HL-60 (cell line): ENCODE data around the gene PTPRN2.

Experiments
- DNase-seq, 2 experiments: peaks; one replicate each; pipeline ENCODE4 v3.0.0-alpha.2; 2010 to 2020; ENCODE audit warnings: low read depth in 1 of 2, low spot score in 1 of 2
- H3K27ac ChIP-seq: fragments of 250-450 bp; sonication (Bioruptor Pico); replicated peaks from 2 replicates; pipeline ENCODE4 v1.5.1; 2020; ENCODE audit warnings: mild to moderate bottlenecking, moderate library complexity
- H3K27me3 ChIP-seq: fragments of 250-450 bp; sonication (Bioruptor Pico); 2 replicates; pipeline ENCODE4 v1.5.1; 2021; ENCODE audit warnings: mild to moderate bottlenecking, moderate library complexity; ENCODE audit not compliant: insufficient read depth, poor library complexity, severe bottlenecking
- H3K4me3 ChIP-seq: replicated peaks from 2 replicates; pipeline ENCODE4 v1.5.1; 2011; ENCODE audit warnings: mild to moderate bottlenecking, control low read depth, low read length; ENCODE audit not compliant: insufficient read depth
- CTCF ChIP-seq: IDR thresholded peaks from one replicate; pipeline ENCODE4 v1.5.1; 2011; ENCODE audit warnings: low read length, control low read depth, inconsistent platforms; ENCODE audit not compliant: insufficient read depth
- GABPA ChIP-seq: IDR thresholded peaks from 2 replicates; pipeline ENCODE4 v1.6.1; 2012; ENCODE audit warnings: low read depth
- POLR2AphosphoS5 ChIP-seq: IDR thresholded peaks from 2 replicates; pipeline ENCODE4 v1.6.1; 2012; ENCODE audit warnings: low read depth
- REST ChIP-seq: IDR thresholded peaks from 2 replicates; pipeline ENCODE4 v1.6.1; 2012; ENCODE audit warnings: low read depth; ENCODE audit not compliant: insufficient replicate concordance
- SPI1 ChIP-seq: IDR thresholded peaks from 2 replicates; pipeline ENCODE4 v1.6.1; 2012; ENCODE audit warnings: low read depth, mild to moderate bottlenecking, borderline replicate concordance

PTPRN2 gene

GRCh38 chr7:157509226-157509625 lies 1078.4 kb downstream of the PTPRN2 start:
- H3K27ac ChIP-seq = no peak overlapping the region
- DNase-seq = no peak
- no peak for TF ChIP-seq CTCF
- TF ChIP-seq GABPA = no peak
- TF ChIP-seq POLR2AphosphoS5 = no peak
- TF ChIP-seq SPI1 = no peak
- TF ChIP-seq REST = no peak
- peaks cover 6% of the 10 kb centered on the region for H3K27me3 ChIP-seq
- no peak overlapping the region for H3K4me3 ChIP-seq

GRCh38 chr7:157508477-157508881 lies 1079.1 kb downstream of the PTPRN2 start:
- DNase-seq = no peak
- H3K27ac ChIP-seq = no peak overlapping the region
- no peak for TF ChIP-seq REST
- TF ChIP-seq CTCF = no peak
- no peak for TF ChIP-seq GABPA
- no peak for TF ChIP-seq POLR2AphosphoS5
- no peak for TF ChIP-seq SPI1

GRCh38 chr7:157507987-157508386 lies 1079.6 kb downstream of the PTPRN2 start:
- Histone ChIP-seq H3K27ac (no peak overlapping the region), H3K4me3 (no peak overlapping the region), H3K27me3 (peaks cover 6% of the 10 kb centered on the region)
- DNase-seq = no peak
- TF ChIP-seq REST = no peak
- TF ChIP-seq POLR2AphosphoS5 = no peak
- TF ChIP-seq GABPA = no peak
- no peak for TF ChIP-seq SPI1
- TF ChIP-seq CTCF = no peak

More at GRCh38 chr7:157508477-157508881, 1079.1 kb downstream of the PTPRN2 start:
- peaks cover 6% of the 10 kb centered on the region for H3K27me3 ChIP-seq
- no peak overlapping the region for H3K4me3 ChIP-seq
